AG09309 (cell line): ENCODE results near the gene CORO7.

Experiments used
- DNase-seq: peaks from one replicate; pipeline ENCODE4 v3.0.0-alpha.2; 2010; ENCODE audit warnings: low read depth
- H3K4me3 ChIP-seq: 2 replicates; pipeline ENCODE4 v1.5.1; 2011; ENCODE audit warnings: mild to moderate bottlenecking, low read depth, low read length, moderate library complexity; ENCODE audit not compliant: control insufficient read depth
- CTCF ChIP-seq: IDR thresholded peaks from 2 replicates; pipeline ENCODE4 v1.5.1; 2011; ENCODE audit warnings: mild to moderate bottlenecking, low read depth, low read length, inconsistent platforms; ENCODE audit not compliant: insufficient read depth, control insufficient read depth; ENCODE audit errors: missing control alignments

The CORO7 gene

DNA sequence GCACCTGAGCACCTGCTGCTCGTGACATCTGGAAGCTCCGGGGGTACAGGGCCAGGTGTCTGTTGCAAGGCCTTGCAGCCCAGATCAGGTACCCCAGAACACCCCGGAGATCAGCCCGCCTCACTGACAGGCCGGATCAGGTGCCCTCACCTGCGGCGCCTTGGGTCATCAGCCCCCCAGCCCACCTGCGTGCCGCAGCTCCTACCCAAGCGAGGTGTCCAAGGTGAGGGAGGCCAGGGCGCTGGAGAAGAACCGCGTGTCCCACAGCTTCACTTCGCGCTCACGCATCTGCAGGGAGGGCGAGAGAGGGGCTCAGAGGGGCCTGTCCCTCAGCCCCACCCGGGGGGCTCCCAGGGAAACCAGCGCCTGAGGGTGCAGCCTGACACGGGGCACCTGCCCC lies 28.6 kb downstream of the CORO7 start:
- H3K4me3 ChIP-seq = no peak overlapping the region
- TF ChIP-seq CTCF = no peak
- no peak for DNase-seq

GRCh38 chr16:4386951-4387565 lies 29.3 kb downstream of the CORO7 start:
- peak; percentile 18 for TF ChIP-seq CTCF
- no peak for DNase-seq
- H3K4me3 ChIP-seq = no peak overlapping the region

GRCh38 chr16:4386451-4386805 lies 30.0 kb downstream of the CORO7 start:
- TF ChIP-seq CTCF = no peak
- DNase-seq = no peak
- H3K4me3 ChIP-seq = no peak overlapping the region

- DNase-seq = no peak
- no peak for TF ChIP-seq CTCF
- no peak overlapping the region for H3K4me3 ChIP-seq
These were observed 30.5 kb downstream of the CORO7 start for GRCh38 chr16:4385789-4386450.

DNA sequence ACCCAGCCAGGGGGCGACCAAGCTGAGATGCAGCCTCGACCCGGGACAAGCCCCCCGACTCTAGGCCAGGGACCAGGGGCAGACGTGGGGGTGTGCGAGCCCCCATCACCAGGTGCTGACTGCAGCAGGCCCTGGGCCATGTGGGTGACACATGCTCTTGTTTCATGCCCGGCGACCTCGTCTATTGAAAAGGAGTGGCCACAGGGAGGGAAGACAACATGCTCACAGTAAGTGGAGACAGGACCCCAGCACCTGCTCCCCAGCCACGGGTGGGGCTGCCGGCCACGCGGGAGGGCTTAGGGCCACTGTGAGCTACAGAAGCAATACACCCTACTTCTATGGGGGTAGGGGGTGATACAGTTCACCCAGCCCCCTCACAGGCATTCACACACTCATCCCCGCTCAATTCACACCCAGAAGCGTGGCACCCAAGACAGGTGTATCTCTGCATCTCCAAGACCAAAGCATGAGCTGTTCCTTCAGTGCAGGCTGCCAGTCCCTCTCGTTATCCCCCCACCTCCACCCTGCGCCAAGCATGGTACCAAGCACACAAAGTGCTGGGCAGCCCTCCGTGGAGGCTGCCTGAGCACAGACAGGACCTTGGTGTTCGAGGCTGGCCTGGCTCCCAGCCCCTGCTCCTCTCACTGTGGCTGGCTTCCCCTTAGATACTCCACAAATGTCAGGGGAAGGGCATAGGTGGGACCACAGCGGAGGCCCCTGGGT lies 31.2 kb downstream of the CORO7 start:
- no peak overlapping the region for H3K4me3 ChIP-seq
- DNase-seq = no peak
- TF ChIP-seq CTCF = no peak

DNA sequence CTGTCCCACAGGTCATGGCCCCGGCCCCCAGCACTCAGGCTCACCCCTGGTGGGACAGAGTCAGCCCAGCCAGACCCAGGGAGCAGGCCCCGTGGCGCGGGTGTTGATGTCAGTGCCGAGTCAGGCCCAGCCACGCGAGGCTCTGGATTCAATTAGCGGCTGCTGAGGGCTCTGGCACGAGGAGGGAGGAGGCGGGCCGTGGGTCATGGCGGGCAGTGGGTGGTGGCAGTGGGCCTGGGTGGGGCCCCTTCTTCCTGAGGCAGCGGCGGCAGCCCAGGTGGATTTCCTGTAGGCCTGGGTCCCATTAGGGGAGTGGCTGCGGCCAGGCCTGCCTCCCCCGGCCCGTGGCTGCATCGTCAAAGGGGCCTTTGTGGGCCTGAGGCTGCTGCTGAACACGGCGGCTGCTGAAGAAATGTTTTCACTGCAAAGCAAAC lies 31.9 kb downstream of the CORO7 start:
- H3K4me3 ChIP-seq = no peak overlapping the region
- no peak for DNase-seq
- TF ChIP-seq CTCF = no peak
